Endometrial microvascular endothelial cells (primary cell): ENCODE results near the gene CDH22. TPM values are rescaled to one million over a fixed set of nuclear protein-coding genes. Genes with fewer than 3 reads are reported as not detected.

Experiments used
- in situ Hi-C: cut with HindIII; loops from 2 replicates; pipeline ENCODE4 v1.10.0; 2017; ENCODE audit warnings: low sequenced_read_pairs, low pct_unique_long_range_greater_than_20kb; ENCODE audit errors: inconsistent ontology term
- total RNA-seq: library from RNA; depleted of rRNA; stranded (reverse); fragments of >200 nt; gene quantifications from one replicate; pipeline ENCODE4 v1.2.3, GENCODE V29; 2015; ENCODE audit errors: inconsistent ontology term

CDH22 gene
- total RNA-seq, 1 donor from 2014 or later = not detected

DNA sequence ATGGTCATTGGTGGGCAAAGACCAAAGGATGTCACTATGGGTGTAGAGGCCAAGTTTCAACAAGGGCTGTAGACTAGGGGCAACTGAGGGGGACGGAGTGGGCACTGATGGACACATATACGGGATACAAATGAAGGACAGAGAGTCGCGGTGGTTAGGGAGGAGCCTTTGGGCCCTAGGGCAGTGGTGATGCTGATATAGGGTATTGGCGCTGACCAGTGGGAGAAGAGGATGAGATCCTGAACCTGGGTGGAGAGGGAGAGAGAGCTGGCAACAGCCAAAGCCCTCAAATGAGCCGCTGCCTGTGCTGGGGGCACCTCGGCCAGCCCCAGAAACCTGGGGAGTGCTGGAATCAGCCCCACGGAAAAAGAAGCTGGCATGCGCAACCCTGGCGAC, 1.6 kb downstream of the CDH22 start:
- in situ Hi-C loops = no loop called here

DNA sequence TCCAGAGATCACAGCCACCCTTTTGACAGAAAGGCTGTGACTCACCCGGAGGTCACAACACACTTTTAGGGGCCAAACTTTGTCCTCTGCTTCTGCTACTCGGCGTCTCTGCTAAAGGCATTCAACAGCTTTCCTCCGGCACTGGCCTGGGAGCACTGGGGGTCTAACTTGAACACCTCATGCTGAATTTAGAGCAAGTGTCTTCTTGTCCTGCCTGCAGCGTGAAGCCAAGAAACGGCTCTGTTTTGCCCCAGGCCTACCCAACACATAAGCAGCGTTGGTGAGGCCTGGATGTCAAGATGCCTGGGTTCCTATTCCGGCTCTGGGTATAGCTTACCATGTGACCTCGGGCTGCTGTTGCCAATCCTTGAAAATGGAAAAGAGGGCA, 2.3 kb downstream of the CDH22 start:
- in situ Hi-C loops = no loop called here

DNA sequence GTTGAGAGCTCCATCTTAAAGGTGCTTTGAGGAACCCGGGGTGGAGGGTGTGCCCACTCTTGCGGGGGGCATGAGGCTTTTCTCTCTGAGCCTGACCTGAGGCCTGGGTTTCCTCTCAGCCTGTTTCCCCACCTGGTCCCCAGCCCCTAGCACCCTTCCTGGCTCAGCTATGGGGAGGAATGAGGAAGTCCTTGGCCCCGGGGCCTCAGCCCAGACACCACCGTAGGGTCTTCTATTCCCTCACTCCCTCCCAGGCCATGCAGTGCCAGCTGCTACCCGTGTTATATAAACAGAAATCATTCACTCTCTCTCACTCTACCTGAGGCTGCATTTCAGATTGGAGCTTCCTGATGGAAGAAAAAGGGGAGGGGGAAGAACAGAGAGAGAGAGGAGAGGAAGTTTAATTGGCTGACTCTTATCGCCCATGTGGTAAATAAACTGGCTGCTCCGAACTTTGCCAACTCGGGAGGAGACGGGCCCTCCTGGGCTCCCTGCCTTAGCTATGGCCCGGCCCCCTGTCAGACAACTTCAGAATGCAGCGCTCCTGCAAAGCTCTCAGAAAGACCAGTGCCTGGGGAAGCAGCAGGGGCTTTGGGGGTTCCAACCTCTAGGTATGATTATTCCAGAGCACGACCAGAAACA, 2.8 kb downstream of the CDH22 start:
- in situ Hi-C loops = no loop called here

DNA sequence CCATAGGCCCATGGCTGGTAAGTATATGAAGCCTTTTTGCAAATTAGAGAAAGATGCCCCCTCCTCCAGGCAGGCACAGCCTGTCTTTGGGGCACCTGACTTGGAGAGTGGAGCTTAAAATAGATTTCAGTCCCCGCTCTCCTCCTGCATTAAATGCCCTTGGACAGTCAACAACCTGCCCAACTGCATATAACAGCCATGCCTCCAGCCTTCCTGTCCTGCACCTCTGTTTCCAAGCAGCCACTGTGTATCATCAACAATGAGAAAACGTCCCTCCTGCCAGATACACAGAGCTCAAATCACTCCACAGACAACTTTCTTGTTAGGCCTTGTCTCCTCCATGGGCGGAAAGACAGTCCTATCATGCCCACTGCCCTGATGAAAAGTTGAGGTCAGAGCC, 3.4 kb downstream of the CDH22 start:
- in situ Hi-C loops = no loop called here

DNA sequence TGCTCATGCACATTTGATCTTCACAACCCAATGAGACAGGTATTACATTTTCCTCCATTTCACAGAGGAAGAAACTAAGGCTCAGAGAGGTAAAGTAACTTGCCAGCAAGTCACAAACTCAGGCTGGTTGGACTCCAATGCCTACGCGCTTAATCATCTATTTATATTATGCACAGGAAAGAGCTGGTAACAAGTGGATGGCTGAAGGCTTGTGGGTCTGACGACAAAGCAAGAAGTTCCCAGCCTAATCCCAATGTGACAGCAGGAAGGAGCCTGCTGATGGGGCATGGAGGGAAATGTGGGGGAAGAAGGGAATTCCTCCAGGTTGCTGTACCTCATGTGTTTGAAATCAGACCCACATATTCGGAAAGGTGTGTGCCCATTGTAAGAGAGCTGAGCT, 3.9 kb downstream of the CDH22 start:
- in situ Hi-C loops = no loop called here

DNA sequence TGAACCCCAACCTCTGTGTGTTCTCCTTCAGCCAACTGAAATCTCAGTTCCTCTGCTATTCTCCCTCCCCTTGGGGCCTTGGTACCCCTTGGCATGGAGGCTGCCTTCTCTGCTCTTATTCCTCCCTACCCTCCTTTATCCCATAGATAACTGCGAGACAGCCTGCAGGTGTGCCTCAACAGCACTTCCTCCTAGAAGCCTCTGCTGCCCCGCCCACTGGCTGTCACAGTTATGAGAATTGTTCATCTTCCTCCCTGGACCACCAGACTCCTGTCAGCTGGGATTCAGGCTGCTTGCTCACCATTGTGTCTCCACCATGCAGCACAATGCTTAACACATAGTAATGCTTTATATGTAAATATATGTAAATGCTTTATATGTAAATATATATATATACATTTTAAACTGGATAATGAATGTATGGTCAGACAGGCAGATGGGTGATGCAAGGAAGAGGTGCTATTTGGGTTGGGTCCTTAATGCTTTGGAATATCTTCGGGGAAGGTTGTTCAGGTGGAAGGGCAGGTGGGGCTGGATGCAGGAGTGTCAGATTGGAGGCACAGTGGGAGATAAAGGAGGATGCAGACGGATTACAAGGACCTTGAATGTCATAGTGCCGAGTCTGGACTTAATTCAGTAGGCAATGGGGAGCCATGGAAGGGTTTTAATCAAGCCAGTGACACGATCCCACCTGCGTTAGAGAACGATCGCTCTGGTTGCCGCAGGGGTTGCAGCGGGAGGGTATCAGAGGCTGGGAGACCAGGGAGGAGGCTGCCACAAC, 4.9 kb downstream of the CDH22 start:
- in situ Hi-C loops = no loop called here

DNA sequence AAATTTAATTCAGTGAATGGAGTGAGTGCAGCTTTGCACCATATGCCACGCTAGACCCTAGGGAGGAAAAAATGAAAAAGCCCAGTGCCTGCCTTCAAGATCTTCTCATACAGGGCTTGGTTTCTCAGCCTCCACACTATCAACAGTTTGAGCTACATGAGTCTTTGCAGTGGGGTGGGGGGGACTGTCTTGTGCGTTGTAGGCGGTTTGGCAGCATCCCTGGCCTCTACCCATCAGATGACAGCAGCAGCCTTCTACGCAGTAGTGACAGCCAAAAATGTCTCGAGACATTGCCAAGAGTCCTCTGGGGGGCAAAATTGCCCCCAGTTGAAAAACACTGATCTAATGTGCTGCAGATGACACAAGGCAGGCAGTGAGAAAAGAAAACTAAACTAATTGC, 6.2 kb downstream of the CDH22 start:
- in situ Hi-C loops = no loop called here

DNA sequence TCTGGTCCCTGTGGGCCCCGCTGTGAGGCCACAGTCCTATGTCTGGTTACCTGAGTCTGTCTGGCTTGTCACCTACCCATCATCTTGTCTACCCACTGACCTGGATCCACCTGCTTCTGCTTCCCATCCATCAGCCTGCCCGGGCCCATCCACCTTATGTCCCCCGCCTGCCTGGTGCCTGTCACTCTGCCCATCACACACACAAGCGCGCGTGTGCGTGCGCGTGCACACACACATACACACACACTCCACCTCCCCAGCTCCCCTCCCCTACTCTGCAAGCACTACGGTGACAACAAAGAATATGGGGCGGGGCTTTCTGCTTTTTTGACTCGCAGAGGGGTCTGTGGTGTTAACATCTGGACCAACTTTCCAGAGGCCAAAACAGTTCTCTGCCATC, 8.0 kb downstream of the CDH22 start:
- in situ Hi-C loops = no loop called here

DNA sequence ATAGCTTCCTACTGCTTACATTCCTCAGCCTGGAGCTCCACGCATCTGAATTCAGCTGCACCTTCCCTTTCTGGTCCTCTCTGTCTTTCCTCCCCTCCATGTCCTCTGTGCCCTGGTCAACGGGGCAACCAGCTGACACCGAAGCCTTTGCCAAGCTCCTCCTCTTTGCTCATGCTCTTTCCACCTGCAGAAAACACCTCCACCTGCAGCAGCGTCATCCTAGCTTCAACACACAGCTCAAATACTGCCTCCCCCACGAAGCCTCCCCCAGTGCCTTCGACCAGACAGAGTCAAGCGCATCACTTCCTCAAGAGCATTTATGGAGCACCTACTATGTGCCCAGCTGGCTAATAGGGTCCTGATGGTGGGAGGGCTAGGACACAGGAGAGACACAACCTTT, 9.2 kb downstream of the CDH22 start:
- in situ Hi-C loops = no loop called here

DNA sequence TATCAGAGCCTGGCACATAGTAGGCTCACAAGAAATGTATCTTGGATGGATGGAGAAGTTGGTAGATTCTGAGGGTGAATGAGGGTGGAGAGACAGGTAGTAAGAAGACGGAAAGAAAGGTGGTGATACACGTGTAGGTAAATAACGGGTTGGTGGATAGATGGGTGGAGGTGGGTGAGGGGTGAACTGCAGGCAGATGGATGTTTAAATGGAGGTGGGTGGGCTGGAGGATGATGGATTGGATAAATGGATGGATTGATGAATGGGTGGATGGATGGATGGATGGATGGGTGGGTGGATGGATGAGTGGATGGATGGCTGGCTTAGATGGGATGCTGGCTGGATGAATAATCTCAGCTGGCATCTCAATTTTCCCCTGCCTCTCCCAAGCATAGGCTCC, 9.9 kb downstream of the CDH22 start:
- in situ Hi-C loops = no loop called here

DNA sequence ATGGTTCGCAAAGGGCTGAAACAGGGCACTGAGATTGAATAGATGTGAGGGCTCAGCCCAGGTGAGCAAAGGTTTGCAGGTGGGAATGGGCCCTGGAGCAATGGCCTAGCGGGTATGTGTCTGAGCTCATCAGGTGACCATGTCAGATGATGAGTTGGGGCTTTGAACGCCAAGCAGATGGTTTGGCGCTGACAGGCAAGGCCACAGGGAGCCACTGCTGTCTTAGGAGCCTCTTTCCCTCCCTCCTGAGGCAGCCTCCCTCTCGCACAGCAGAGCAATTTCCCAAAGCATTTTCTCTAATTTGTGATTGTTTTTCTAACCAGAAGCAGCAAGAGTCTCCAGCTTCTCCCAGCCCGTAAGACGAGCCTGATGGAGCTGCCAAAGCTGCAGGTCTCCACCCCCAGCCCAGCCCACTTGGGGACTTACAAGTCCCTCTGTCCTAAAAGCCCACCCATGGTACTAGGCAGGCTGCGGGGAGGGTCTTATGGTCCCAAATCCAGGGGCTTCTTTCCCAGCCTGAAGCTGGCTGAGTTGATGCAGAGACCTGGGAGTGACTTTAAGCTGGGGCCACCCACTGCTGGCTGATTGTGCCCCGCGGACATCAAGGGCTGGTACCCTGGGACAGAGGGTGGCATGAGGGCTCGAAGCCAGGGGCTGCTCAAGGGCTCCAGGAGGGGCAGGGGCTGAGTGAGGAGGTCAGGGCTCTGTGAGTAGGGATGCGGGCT, 11.6 kb downstream of the CDH22 start:
- in situ Hi-C loops = no loop called here

DNA sequence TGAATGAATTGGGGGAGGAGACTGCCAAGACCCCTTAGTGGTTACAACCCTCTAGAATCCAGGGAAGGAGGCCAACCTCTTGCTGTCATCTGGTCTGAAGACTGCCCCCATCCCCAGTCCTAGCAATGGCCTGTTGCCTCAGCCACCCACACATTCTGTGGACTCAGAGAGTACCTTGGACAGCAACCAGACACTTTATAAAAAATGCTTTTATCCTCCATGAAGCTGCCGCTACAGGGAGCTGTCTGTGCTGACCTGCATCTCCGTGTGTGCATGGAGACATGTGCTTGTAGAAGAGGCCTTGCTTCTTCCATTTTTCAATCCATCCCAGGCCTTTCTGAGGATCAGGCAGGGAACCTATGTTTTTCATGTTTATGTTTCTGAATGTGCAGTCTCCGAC, 15.2 kb downstream of the CDH22 start:
- in situ Hi-C loops = no loop called here

DNA sequence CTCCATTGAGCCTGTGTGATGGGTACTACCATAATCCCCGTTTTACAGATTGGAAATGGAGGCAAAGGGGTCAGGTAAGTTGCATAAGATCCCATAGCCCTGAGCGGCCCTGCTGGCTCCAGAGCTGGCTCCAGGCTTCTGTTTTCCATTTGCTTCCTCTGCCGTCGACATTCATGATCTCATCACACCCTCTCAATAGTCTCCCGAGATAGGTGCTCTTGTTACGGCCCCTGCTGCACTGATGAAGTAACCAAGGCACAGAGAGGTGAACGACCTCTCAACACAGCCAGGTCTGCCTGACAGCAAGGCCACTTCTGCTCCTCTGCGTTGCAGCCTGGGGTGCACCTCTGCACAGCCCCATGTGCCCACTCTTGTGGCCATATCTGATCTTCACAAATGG, 16.9 kb downstream of the CDH22 start:
- in situ Hi-C loops = no loop called here

DNA sequence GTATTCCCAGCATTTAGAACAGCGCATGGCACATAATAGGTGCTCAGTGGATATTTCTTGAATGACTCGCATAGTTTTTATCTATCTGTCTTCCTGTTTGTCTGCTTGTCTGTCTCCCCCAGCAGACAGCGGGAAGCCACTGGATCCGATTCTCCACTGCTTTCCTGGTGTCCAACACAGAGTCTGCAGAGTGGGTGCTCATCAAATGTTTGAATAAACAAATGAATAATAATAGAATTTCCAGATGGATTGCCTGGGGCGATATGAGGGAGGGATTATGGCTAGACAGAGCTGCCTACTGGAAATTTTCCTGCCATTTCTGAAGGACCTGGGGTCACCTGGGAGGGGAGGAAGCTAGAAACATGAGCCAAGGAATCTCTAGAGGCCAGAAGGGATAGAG, 18.9 kb downstream of the CDH22 start:
- in situ Hi-C loops = no loop called here

DNA sequence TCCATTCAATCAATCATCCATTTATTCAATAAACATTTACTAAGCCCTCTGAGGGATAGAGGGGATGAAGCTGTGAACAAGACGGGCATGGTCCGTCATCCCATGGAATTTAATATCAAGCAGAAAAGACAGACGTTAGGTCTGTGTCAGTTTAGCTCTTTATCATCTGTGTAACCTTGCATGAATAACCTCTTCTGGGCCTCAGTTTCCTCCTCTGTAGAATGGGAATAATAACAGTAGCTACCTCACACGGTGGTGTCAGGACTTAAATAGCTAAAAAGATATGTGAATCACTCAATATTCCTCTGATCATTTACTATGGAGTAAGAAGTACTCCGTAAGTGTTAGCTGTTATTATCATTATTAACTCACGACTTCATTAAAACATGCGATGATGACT, 21.3 kb downstream of the CDH22 start:
- in situ Hi-C loops = no loop called here

DNA sequence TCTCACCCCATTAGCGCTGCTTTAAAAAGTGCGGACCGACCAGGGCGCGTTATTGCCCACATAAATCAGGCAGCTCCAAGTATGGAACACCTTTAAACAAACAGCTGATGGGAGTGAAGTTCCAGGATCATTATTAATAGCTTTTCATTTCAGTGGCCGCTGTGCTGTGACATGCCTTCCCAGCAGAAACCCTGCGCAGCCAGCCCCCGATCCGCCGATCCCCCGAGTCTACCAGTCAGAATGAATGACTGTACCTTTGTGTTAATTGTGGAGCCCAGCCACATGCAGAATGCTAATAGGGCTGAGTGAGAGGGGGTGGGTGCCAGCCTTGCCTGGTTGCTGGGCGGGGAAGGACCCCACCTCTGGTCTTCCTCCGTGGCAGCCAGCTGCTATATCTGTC, 21.9 kb downstream of the CDH22 start:
- in situ Hi-C loops = no loop called here

DNA sequence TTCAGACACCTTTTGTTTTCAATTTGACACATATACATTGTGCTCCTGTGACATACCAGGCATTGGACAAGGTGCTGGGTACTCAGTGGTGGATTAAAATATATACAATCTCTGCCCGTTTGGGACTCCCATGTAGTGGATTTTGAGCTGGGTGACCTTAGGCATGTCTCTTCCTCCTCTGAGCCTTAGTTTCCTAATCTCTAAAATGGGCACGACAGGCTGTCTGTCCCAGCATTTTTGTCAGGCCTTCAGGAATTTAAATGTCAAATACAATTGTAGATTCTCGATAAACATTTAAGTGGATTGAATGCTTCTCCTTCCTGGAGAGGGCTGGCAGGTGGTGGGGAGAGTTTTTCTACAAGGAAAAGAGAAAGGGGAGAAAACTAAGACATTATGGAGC, 22.6 kb downstream of the CDH22 start:
- in situ Hi-C loops = no loop called here

DNA sequence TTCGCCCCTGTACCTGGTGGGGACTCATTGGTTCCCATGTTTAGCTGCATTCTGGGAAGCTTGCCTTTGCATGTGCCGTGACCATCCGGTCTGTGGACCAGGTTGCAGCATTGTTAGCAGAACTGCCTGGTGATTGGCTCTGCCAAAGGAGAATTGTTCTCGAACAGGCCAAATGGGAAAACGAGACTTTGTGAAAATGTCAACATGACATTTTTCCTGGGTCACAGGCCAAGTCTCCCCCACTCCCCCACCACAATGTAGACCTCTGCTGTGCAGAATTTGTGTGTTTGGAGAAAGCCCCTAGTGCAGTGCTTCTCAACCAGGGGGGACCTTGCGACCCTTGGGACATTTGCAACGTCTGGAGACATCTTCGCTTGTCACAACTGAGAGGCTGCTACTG, 23.2 kb downstream of the CDH22 start:
- in situ Hi-C loops = no loop called here

DNA sequence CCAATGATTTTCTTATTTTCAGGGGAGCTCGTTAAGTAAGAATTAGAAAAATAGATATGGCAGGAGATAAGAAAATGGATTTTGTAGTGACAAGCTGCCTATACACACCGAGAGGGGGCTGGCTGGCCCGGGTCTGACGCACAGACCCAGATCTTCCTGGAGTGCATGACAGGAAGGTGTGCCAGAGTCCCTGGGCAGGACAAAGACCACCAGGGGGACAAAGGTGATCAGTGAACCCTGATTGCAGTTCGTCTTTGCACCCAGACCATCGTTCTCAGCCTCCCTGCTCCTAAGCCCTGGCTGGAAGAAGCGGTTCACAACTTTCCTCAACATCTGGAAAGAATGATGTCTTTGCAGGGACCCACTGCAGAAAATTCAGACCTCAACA, 24.3 kb downstream of the CDH22 start:
- in situ Hi-C loops = no loop called here

DNA sequence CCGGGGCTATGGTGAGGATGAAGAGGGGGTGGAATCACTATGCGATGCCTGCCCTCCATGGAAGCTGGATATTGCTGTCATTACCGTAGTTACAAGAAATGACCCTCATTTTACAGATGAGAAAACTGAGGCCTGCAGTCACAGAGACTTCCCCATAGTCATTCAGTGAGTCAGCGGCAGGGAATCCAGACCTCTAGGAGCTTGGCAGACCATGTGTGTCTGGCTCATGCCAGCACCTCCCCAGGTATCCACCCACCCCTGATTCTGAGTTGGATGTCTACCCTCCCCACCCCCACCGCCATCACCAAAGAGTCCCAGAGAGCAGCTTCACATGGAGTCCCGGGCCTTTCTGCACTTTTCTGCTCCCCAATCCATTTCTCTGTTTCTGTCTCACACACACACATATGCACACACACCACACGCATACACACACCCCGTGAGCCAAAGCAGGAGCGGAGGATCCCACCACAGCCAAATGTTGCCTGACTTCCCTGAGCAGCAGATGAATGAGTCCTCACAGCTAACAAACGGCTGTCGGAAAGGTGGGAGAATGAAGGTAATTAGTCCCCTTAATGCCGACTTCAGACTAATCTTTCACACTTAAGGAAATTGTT, 24.8 kb downstream of the CDH22 start:
- in situ Hi-C loops = no loop called here
